ENCODE data around the gene TBC1D20.
"Not testable (repeated sequence)": the region's sequence is repeated elsewhere in the genome, so short reads cannot be mapped to it uniquely, and the experiment has no call there.

TBC1D20 gene, protein sequence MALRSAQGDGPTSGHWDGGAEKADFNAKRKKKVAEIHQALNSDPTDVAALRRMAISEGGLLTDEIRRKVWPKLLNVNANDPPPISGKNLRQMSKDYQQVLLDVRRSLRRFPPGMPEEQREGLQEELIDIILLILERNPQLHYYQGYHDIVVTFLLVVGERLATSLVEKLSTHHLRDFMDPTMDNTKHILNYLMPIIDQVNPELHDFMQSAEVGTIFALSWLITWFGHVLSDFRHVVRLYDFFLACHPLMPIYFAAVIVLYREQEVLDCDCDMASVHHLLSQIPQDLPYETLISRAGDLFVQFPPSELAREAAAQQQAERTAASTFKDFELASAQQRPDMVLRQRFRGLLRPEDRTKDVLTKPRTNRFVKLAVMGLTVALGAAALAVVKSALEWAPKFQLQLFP

GRCh38 chr20:462199-462991 lies at the start of gene TBC1D20:
Gene TBC1D20, minus strand, starts transcription at chr20:462533. Its CDS starts 128 bp downstream, at chr20:462405.
- peak; percentile 81 for DNase-seq (ENCODE audit: low read depth, low spot score)

- DNase-seq (ENCODE audit: low read depth, low spot score): not testable (repeated sequence)
Measured at GRCh38 chr20:510328-511057, 48.2 kb upstream of the TBC1D20 start.

GRCh38 chr20:508364-508787 lies 46.0 kb upstream of the TBC1D20 start:
- not testable (repeated sequence) for DNase-seq (ENCODE audit: low read depth, low spot score)

- DNase-seq (ENCODE audit: low read depth, low spot score): no peak
Measured at GRCh38 chr20:507761-508332, 45.5 kb upstream of the TBC1D20 start.

DNA sequence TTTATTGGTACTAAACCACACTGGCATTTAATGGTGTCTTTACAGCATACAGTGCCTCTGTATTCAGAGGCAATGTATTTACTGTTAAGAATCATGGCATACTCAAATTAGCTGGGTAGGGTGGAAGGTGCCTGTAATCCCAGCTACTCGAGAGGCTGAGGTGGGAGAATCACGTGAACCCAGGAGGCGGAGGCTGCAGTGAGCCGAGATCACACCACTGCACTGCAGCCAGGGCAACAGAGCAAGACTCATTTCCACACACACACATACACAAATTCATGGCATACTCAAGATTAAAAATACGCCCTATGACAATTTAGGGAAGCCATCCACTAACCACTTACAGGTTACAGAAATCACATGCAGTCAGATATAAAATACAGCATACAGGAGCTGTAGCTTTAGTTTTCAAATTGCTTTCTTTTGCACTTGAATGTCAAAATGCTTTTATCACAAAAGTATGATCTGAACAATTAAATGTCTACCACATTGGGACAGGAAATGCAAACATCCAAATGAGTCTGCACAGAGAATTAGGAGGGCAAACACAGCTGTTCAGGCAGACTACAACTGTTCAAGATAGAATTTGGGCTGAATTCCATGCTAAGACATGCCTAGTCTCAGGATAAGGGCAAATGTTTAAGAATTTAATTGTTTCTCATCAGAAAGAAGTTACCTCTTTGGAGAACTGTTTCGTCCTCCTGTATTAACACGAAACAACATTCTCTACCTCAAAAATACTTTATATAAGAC lies 44.8 kb upstream of the TBC1D20 start:
- no peak for DNase-seq (ENCODE audit: low read depth, low spot score)

- no peak for DNase-seq (ENCODE audit: low read depth, low spot score)
Measured at GRCh38 chr20:504632-505075, 42.3 kb upstream of the TBC1D20 start.

DNA sequence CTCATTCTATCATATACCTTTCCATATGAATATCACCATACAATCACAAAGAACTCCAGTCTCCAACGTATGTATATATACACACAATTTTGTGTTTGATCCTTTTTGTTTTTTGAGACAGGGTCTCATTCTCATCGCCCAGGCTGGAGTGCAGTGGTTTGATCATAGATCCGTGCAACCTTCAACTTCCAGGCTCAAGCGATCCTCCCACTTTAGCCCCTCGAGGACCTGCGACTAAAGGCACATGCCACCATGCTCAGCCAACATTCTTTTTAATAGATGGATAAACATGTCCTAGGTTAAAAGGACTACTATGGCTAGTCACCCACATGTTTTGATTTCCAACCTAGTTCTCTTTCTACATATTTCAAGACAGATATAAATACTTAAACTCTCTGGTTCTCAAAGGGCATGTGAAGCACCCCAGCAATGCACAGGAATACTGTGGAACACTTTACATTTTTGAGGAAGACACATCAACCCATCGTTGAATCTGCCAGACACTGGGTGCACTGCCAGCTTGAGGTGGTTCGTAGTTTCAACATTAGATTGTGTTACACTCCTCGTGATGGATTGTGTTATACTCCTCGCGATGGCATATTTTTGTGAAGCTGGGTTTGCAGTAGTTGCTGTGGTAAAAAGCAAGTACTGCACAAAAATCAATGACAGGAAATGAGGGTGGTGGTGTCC lies 40.9 kb upstream of the TBC1D20 start:
- no peak for DNase-seq (ENCODE audit: low read depth, low spot score)

DNA sequence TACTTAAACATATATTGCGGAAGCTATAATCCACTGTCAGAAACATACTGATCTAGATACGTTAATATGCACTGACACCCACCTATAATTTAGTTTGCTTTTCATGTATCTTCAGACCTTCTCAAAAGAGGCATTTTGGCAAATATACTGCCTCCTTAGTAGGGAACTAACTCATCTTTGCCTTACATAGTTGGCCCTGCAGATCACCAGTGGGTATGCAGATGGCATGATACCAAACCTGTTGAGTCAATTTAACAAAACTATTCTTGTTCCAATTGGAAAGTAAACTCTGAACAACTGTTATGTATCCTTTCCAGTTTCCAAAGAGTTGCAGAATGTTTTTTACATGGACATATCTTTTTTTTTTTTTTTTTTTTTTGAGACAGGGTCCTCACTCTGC lies 35.6 kb upstream of the TBC1D20 start:
- no peak for DNase-seq (ENCODE audit: low read depth, low spot score)

GRCh38 chr20:496126-496696 lies 33.9 kb upstream of the TBC1D20 start:
- no peak for DNase-seq (ENCODE audit: low read depth, low spot score)

- DNase-seq (ENCODE audit: low read depth, low spot score): no peak
Measured at GRCh38 chr20:492159-492558, 29.8 kb upstream of the TBC1D20 start.

DNA sequence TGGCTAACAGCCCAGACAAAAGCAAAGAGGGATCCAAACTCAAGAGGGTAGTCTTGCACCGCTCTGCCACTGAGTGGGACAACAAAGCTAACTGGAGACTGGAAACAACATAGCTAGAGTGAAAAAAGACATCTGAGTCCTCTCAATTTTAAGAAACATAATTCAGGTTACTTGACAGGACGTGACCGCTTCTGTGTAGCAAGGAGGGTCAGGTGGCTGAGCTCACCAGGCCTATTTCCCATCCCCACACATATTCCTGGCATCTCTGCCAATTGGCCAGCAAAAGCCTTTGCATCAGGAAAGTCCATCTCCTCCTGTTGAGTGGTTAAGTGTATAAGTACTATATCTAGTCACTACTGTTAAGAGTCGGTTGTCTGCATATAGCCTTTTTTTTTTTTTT lies 25.3 kb upstream of the TBC1D20 start:
- DNase-seq (ENCODE audit: low read depth, low spot score): no peak

GRCh38 chr20:483815-484644 lies 21.7 kb upstream of the TBC1D20 start:
- DNase-seq (ENCODE audit: low read depth, low spot score): no peak

DNA sequence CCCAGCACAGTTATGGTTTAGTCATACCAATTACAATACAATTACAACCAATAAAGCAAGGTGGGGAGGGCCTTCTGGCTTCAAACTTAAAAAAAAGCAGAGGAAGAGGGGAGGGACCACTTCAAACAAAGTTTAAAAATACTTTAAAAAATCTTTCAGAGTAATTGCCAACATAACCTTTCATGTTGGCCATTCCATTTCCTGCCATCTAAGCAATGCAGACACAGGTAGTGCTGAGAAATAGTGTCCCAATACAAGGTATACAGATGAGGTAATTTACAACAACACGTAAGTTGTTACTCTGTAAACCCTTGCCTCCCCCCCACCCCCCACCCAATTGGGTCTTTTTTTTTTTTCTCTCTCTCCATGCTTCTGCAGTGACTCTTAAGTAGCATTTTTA lies 18.8 kb upstream of the TBC1D20 start:
- no peak for DNase-seq (ENCODE audit: low read depth, low spot score)

GRCh38 chr20:480044-480443 lies 17.7 kb upstream of the TBC1D20 start:
- no peak for DNase-seq (ENCODE audit: low read depth, low spot score)

- DNase-seq (ENCODE audit: low read depth, low spot score): no peak
Measured at GRCh38 chr20:479487-479886, 17.2 kb upstream of the TBC1D20 start.

- no peak for DNase-seq (ENCODE audit: low read depth, low spot score)
Measured at GRCh38 chr20:478949-479429, 16.7 kb upstream of the TBC1D20 start.

- no peak for DNase-seq (ENCODE audit: low read depth, low spot score)
Measured at GRCh38 chr20:478010-478948, 15.9 kb upstream of the TBC1D20 start.

All from ELF-1 (cell line).